Activated CD4-positive, CD25-positive, alpha-beta regulatory T cell treated with anti-CD3 and anti-CD28 coated beads, Interleukin-2, amount 50 U/mL, for 24 hours (primary cell): ENCODE data around the gene CAVIN3.

ENCODE experiments used
- ATAC-seq, 2 donors: fragments of 150-1000 bp; cut with Tn5 transposase; one replicate each; pipeline ENCODE4 v1.10.0; 2021; ENCODE audit warnings: mild to moderate bottlenecking in 1 of 2, moderate library complexity in 1 of 2

CAVIN3 gene

GRCh38 chr11:6320411-6321155, at the start of gene CAVIN3:
Gene CAVIN3 (minus strand): TSS chr11:6320501. CDS start chr11:6320476, 25 bp downstream.
- ATAC-seq = peak; percentile 78 to 81

GRCh38 chr11:6365659-6366058, 45.4 kb upstream of the CAVIN3 start:
- ATAC-seq = no peak

- peak; percentile 83 to 85 for ATAC-seq
Measured at GRCh38 chr11:6362873-6363678, 42.8 kb upstream of the CAVIN3 start.

- ATAC-seq = no peak
Measured at GRCh38 chr11:6362185-6362872, 42.0 kb upstream of the CAVIN3 start.

- ATAC-seq = no peak
Measured at GRCh38 chr11:6360183-6360582, 39.9 kb upstream of the CAVIN3 start.

- ATAC-seq = peak; percentile 80 to 87
Measured at GRCh38 chr11:6357222-6357621, 36.9 kb upstream of the CAVIN3 start.

- no peak for ATAC-seq
Measured at GRCh38 chr11:6356503-6357055, 36.3 kb upstream of the CAVIN3 start.

GRCh38 chr11:6354651-6355485, 34.6 kb upstream of the CAVIN3 start:
- ATAC-seq = no peak

GRCh38 chr11:6353367-6353987, 33.2 kb upstream of the CAVIN3 start:
- ATAC-seq = peak; percentile 14 to 44

- ATAC-seq = peak; percentile 91 to 93
Measured at GRCh38 chr11:6351782-6352382, 31.6 kb upstream of the CAVIN3 start.

GRCh38 chr11:6350486-6350885, 30.2 kb upstream of the CAVIN3 start:
- no peak for ATAC-seq

GRCh38 chr11:6350043-6350442, 29.7 kb upstream of the CAVIN3 start:
- ATAC-seq = no peak

- ATAC-seq = no peak
Measured at GRCh38 chr11:6345366-6345765, 25.1 kb upstream of the CAVIN3 start.

- no peak for ATAC-seq
Measured at GRCh38 chr11:6336293-6336692, 16.0 kb upstream of the CAVIN3 start.

GRCh38 chr11:6334806-6335205, 14.5 kb upstream of the CAVIN3 start:
- ATAC-seq = no peak

GRCh38 chr11:6333095-6333494, 12.8 kb upstream of the CAVIN3 start:
- no peak for ATAC-seq

- no peak for ATAC-seq
Measured at GRCh38 chr11:6332066-6332465, 11.8 kb upstream of the CAVIN3 start.

GRCh38 chr11:6328321-6328720, 8.0 kb upstream of the CAVIN3 start:
- ATAC-seq = no peak

GRCh38 chr11:6327806-6328205, 7.5 kb upstream of the CAVIN3 start:
- ATAC-seq = no peak

GRCh38 chr11:6326985-6327384, 6.7 kb upstream of the CAVIN3 start:
- no peak for ATAC-seq

GRCh38 chr11:6326303-6326702, 6.0 kb upstream of the CAVIN3 start:
- no peak for ATAC-seq
